ENCODE measurements around the gene BCL11A.

- TF ChIP-seq CTCF (IDR thresholded peaks at IDR 0.05; ENCODE audit: insufficient read depth, low read depth, low read length) (peak; percentile 35), EZH2 (IDR thresholded peaks at IDR 0.05; ENCODE audit: insufficient read depth, low read length) (no peak)
These were observed 37.7 kb downstream of the BCL11A start for GRCh38 chr2:60515721-60516226.
